Lower leg skin (tissue), 3 donors: ENCODE data around the gene ADISSP.

Source experiments
- POLR2A ChIP-seq, 2 donors: fragments of 450-650 bp; IDR thresholded peaks; one replicate each; pipeline ENCODE4 v1.6.1; 2016 to 2017; ENCODE audit warnings: antibody characterized with exemption in 2 of 2, mild to moderate bottlenecking in 1 of 2, moderate library complexity in 1 of 2
- TF ChIP-seq, protein P1 (sequence below), 3 donors: fragments of 450-650 bp; IDR thresholded peaks; one replicate each; pipeline ENCODE4 v1.5.1; 2016; ENCODE audit warnings: antibody characterized with exemption in 3 of 3, mild to moderate bottlenecking in 3 of 3, moderate library complexity in 2 of 3

- TF ChIP-seq POLR2A (IDR thresholded peaks at IDR 0.05), result no peak
- TF ChIP-seq, protein P1, sequence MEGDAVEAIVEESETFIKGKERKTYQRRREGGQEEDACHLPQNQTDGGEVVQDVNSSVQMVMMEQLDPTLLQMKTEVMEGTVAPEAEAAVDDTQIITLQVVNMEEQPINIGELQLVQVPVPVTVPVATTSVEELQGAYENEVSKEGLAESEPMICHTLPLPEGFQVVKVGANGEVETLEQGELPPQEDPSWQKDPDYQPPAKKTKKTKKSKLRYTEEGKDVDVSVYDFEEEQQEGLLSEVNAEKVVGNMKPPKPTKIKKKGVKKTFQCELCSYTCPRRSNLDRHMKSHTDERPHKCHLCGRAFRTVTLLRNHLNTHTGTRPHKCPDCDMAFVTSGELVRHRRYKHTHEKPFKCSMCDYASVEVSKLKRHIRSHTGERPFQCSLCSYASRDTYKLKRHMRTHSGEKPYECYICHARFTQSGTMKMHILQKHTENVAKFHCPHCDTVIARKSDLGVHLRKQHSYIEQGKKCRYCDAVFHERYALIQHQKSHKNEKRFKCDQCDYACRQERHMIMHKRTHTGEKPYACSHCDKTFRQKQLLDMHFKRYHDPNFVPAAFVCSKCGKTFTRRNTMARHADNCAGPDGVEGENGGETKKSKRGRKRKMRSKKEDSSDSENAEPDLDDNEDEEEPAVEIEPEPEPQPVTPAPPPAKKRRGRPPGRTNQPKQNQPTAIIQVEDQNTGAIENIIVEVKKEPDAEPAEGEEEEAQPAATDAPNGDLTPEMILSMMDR (IDR thresholded peaks at IDR 0.05), result no peak
These were observed 16.1 kb upstream of the ADISSP start for GRCh38 chr20:3783511-3784195.
